WERI-Rb-1 (cell line): ENCODE data around the gene PRKCH.

Source experiments
- DNase-seq: peaks from one replicate; pipeline ENCODE4 v3.0.0-alpha.2; 2020
- H3K27ac ChIP-seq: fragments of 250-450 bp; sonication (Bioruptor Pico); 2 replicates; pipeline ENCODE4 v1.5.1; 2020; ENCODE audit warnings: mild to moderate bottlenecking, moderate library complexity
- H3K27me3 ChIP-seq: fragments of 250-450 bp; sonication (Bioruptor Pico); 2 replicates; pipeline ENCODE4 v1.5.1; 2021; ENCODE audit warnings: mild to moderate bottlenecking, low read depth, moderate library complexity; ENCODE audit not compliant: insufficient read depth, severe bottlenecking
- H3K36me3 ChIP-seq: fragments of 250-450 bp; sonication (Bioruptor Pico); 2 replicates; pipeline ENCODE4 v1.5.1; 2020; ENCODE audit warnings: mild to moderate bottlenecking, moderate library complexity
- H3K4me3 ChIP-seq: 2 replicates; pipeline ENCODE4 v1.5.1; 2011; ENCODE audit warnings: low read depth, mild to moderate bottlenecking, control low read depth, low read length
- H3K9me3 ChIP-seq: fragments of 250-450 bp; sonication (Bioruptor Pico); 2 replicates; pipeline ENCODE4 v1.5.1; 2021; ENCODE audit warnings: mild to moderate bottlenecking, moderate library complexity; ENCODE audit not compliant: severe bottlenecking
- CTCF ChIP-seq: IDR thresholded peaks from 2 replicates; pipeline ENCODE4 v1.5.1; 2011; ENCODE audit warnings: low read depth, mild to moderate bottlenecking, control low read depth, inconsistent platforms, low read length

The PRKCH gene

DNA sequence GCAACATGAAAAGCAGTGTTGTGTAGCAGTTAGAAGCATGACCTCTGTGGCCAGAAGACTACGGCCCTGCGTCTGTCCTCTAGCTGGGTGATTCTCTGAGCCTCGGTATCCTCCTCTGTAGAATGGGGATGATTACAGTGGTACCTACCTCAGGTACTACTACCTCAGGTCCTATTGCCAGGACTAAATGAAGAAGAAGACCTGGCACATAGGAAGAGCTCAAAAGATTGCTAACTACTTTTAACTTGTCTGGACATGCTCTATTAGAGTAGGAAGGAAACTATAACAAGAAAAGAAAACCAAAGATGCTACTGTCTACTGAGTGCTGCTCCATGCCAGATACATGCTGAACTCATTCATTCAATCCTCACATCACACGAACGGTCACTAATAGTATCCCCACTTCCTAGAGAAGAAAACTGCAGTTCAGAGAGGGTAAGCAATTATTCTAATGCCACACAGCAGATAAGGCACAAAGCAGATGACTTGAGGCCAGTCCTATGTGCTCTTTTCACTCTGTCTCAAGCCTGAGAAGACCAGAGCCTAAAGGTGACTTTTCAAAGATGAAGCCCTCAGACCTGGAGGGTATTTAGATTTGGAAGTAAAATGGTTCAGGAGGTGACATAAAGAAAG is 265.8 kb downstream of the PRKCH start:
- Histone ChIP-seq H3K9me3 (peaks cover 2% of the 10 kb centered on the region), H3K4me3 (no peak overlapping the region), H3K36me3 (no peaks in the 10 kb centered on the region), H3K27me3 (no peaks in the 10 kb centered on the region), H3K27ac (no peak overlapping the region)
- no peak for TF ChIP-seq CTCF
- no peak for DNase-seq

GRCh38 chr14:61588419-61588901 is 267.1 kb downstream of the PRKCH start:
- peaks cover 3% of the 10 kb centered on the region for H3K9me3 ChIP-seq
- no peak overlapping the region for H3K4me3 ChIP-seq
- H3K27me3 ChIP-seq: no peaks in the 10 kb centered on the region
- TF ChIP-seq CTCF: no peak
- H3K36me3 ChIP-seq: no peaks in the 10 kb centered on the region
- no peak overlapping the region for H3K27ac ChIP-seq
- DNase-seq: no peak

DNA sequence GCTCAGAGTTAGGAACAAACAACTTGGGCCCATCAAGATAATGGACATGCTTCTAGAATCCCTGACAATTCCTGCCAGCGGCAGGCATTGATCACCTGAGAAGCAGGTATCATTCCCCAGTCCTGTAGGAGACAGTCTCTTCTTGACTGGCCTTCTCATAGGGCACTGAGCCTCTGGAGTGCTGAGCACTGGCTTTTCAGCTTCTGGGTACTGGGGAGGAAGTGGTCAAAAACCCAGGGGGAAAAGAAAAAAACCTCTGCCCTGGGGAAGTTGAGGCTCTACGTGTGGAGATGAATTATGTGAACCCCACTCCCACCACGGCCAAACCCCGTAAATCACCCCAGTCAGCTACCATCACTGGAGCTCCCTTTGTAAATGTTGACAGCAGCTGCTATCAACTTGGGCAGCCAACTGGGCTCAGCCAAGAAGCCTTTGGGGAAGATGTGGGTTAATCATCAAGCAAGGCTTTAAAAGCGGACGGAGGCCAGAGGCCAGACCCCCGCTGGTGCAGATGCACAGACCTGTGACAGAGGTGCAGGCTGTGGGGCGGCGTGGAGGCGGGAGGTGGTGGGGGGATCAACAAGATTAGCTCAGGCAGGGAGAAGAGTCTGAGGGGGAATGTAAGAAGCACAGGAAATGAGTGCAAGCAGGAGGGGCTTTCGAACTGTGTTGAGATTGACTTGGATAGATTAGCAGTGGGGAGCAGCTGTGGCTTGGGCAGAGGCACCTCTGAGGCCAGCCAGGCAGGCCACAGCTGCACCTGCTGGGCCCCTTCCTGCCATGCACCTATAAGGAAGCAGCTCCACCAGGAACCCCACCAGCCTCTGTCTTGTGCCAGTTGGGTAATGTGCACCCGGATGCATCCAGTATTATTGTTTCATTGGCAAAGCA is 268.6 kb downstream of the PRKCH start:
- Histone ChIP-seq H3K4me3 (no peak overlapping the region), H3K27me3 (no peaks in the 10 kb centered on the region), H3K9me3 (peaks cover 3% of the 10 kb centered on the region), H3K27ac (no peak overlapping the region), H3K36me3 (no peaks in the 10 kb centered on the region)
- TF ChIP-seq CTCF: no peak
- DNase-seq: peak; percentile 39

DNA sequence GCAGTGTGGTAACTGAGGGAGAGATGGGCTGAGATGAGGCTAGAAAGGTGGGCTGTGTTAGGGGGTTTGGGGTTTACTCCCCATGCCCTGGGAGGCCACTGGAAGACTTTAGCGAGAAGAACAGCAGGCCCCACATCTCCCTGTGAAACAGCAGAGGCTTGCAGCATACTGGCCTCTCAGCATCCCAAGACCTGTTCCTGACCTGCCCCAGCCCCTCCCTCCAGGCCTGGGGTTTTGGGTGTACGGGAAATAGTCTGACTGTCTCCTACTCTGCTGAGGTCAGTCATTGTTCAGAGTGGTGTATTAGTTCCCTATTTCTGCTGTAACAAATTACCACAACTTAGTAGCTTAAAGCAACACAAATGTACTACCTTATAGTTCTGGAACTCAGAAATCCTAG is 270.5 kb downstream of the PRKCH start:
- Histone ChIP-seq H3K27me3 (no peaks in the 10 kb centered on the region), H3K27ac (no peak overlapping the region), H3K4me3 (no peak overlapping the region), H3K9me3 (peaks cover 3% of the 10 kb centered on the region), H3K36me3 (no peaks in the 10 kb centered on the region)
- TF ChIP-seq CTCF: no peak
- DNase-seq: no peak

DNA sequence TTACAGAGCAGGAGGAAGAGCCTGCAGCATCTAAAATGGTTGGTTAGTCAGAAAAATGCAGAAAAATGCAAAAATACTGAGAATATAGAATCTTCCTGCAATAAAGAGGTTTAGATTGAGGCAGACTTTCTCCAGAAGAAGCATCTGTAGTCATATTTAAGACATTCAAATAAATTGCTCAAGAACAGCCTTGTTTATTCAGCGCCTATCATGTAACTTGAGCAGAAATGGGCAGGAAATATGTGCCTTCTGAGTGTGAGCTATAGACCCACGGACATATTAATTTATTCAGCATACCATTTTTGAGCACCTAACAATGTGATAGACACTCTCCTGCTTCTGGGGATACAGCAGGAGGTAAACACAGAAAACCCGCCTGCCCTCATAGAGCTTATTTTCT is 272.0 kb downstream of the PRKCH start:
- no peak overlapping the region for H3K4me3 ChIP-seq
- no peak for TF ChIP-seq CTCF

More for the DNA sequence above, 272.0 kb downstream of the PRKCH start:
- H3K27me3 ChIP-seq: no peaks in the 10 kb centered on the region
- H3K27ac ChIP-seq: no peak overlapping the region
- peaks cover 3% of the 10 kb centered on the region for H3K9me3 ChIP-seq
- DNase-seq: no peak
- H3K36me3 ChIP-seq: no peaks in the 10 kb centered on the region
